Activated gamma-delta T cell treated with Interleukin-2 at 50 U/mL for 16 hours (primary cell): ENCODE data around the gene PRKG1.

ENCODE experiments used
- DNase-seq: peaks from one replicate; pipeline ENCODE4 v3.0.0-alpha.2; 2020

PRKG1 gene

GRCh38 chr10:52313933-52314821, 1239.9 kb downstream of the PRKG1 start, which contains the start of gene DKK1:
Gene DKK1 (plus strand): TSS chr10:52314281. CDS start chr10:52314435, 154 bp downstream.
- no peak for DNase-seq

- no peak for DNase-seq
Observed at GRCh38 chr10:52314822-52315552, 1240.7 kb downstream of the PRKG1 start.

- DNase-seq, result no peak
Observed at GRCh38 chr10:52316001-52316400, 1241.7 kb downstream of the PRKG1 start.

- no peak for DNase-seq
Observed at GRCh38 chr10:52316500-52316899, 1242.2 kb downstream of the PRKG1 start.

GRCh38 chr10:52318136-52318701, 1243.9 kb downstream of the PRKG1 start:
- DNase-seq, result no peak

- no peak for DNase-seq
Observed at GRCh38 chr10:52318822-52319464, 1244.7 kb downstream of the PRKG1 start.

- DNase-seq, result no peak
Observed at GRCh38 chr10:52319926-52320325, 1245.6 kb downstream of the PRKG1 start.

GRCh38 chr10:52322323-52322722, 1248.0 kb downstream of the PRKG1 start:
- DNase-seq, result no peak

GRCh38 chr10:52322936-52323335, 1248.6 kb downstream of the PRKG1 start:
- no peak for DNase-seq

- DNase-seq, result no peak
Observed at GRCh38 chr10:52326382-52326781, 1252.1 kb downstream of the PRKG1 start.

- no peak for DNase-seq
Observed at GRCh38 chr10:52331638-52332364, 1257.5 kb downstream of the PRKG1 start.

- DNase-seq, result no peak
Observed at GRCh38 chr10:52332815-52333214, 1258.5 kb downstream of the PRKG1 start.

- no peak for DNase-seq
Observed at GRCh38 chr10:52334595-52334994, 1260.3 kb downstream of the PRKG1 start.

- DNase-seq, result no peak
Observed at GRCh38 chr10:52335665-52336064, 1261.4 kb downstream of the PRKG1 start.

GRCh38 chr10:52337225-52337624, 1262.9 kb downstream of the PRKG1 start:
- no peak for DNase-seq

- DNase-seq, result no peak
Observed at GRCh38 chr10:52343439-52343838, 1269.2 kb downstream of the PRKG1 start.

- DNase-seq, result no peak
Observed at GRCh38 chr10:52346394-52347326, 1272.4 kb downstream of the PRKG1 start.

- no peak for DNase-seq
Observed at GRCh38 chr10:52347327-52347667, 1273.0 kb downstream of the PRKG1 start.
